ENCODE data around the gene PTPRB.

The PTPRB gene

GRCh38 chr12:70644861-70645260, 7.6 kb upstream of the PTPRB start:
- WGBS (ENCODE audit: insufficient coverage), result 100% methylated on average over 2 of the region's 2 CpGs
- Histone ChIP-seq H3K4me1 (ENCODE audit: control extremely low read depth in 1 of 4, control insufficient read depth in 4 of 4, insufficient read depth in 4 of 4, low read length in 3 of 4) (peaks cover 0 to 16% (median 10%) of the 10 kb centered on the region in 4 experiments), H3K27me3 (replicated peaks in 2 of 5; ENCODE audit: control insufficient read depth in 4 of 5, insufficient read depth in 5 of 5, low read length in 4 of 5) (no peaks in the 10 kb centered on the region), H3K9me3 (ENCODE audit: control extremely low read depth in 1 of 5, control insufficient read depth in 4 of 5, insufficient read depth in 2 of 5, low read depth in 1 of 5, low read length in 4 of 5) (no peaks in the 10 kb centered on the region), H3K4me3 (ENCODE audit: control insufficient read depth in 1 of 7, extremely low read depth in 1 of 7, insufficient read depth in 4 of 7, low read depth in 2 of 7, low read length in 6 of 7) (no peak overlapping the region), H3K36me3 (ENCODE audit: control insufficient read depth in 4 of 4, insufficient read depth in 4 of 4, low read length in 3 of 4) (no peaks in the 10 kb centered on the region), H3K27ac (ENCODE audit: insufficient read depth in 1 of 2, low read depth in 1 of 2, low read length in 2 of 2, poor library complexity in 1 of 2, severe bottlenecking in 2 of 2) (peak overlapping the region in 1 of 2 experiments; percentile 65)
- ChIA-PET CTCF (no interaction called here), POLR2A (no interaction called here)
- no peak for DNase-seq

DNA sequence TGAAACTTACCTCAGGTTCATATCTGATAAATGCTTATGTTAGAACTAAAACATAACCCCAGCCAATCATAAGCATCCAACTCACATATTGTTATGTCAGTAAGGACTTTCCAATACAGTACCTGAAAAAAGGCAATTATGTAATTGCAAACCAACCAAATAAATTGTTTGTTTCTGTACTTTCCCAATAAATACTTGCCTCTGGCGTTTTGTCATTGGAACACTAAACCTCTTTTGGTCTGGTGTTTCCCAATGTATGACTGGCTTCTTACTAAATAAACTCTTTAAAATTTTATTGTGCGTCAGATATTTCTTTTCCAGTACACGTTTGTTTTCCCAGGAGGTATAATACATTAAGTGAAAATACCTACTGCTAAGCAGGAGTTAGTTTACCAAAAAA, 6.7 kb upstream of the PTPRB start:
- Histone ChIP-seq H3K4me1 (ENCODE audit: control extremely low read depth in 1 of 4, control insufficient read depth in 4 of 4, insufficient read depth in 4 of 4, low read length in 3 of 4) (peaks cover 0 to 16% (median 10%) of the 10 kb centered on the region in 4 experiments), H3K27me3 (replicated peaks in 2 of 5; ENCODE audit: control insufficient read depth in 4 of 5, insufficient read depth in 5 of 5, low read length in 4 of 5) (no peaks in the 10 kb centered on the region), H3K36me3 (ENCODE audit: control insufficient read depth in 4 of 4, insufficient read depth in 4 of 4, low read length in 3 of 4) (no peaks in the 10 kb centered on the region), H3K27ac (ENCODE audit: insufficient read depth in 1 of 2, low read depth in 1 of 2, low read length in 2 of 2, poor library complexity in 1 of 2, severe bottlenecking in 2 of 2) (no peak overlapping the region), H3K4me3 (ENCODE audit: control insufficient read depth in 1 of 7, extremely low read depth in 1 of 7, insufficient read depth in 4 of 7, low read depth in 2 of 7, low read length in 6 of 7) (no peak overlapping the region), H3K9me3 (ENCODE audit: control extremely low read depth in 1 of 5, control insufficient read depth in 4 of 5, insufficient read depth in 2 of 5, low read depth in 1 of 5, low read length in 4 of 5) (no peaks in the 10 kb centered on the region)
- no peak for DNase-seq
- POLR2A ChIA-PET, result no interaction called here
- WGBS (ENCODE audit: insufficient coverage), result no CpG with 5 or more reads among the region's 3 CpGs
- CTCF ChIA-PET, result interaction anchor here (1.2 kb wide), 1 partner anchor 76 kb away, joined by 3 read pairs; no protein-coding TSS in a partner anchor

DNA sequence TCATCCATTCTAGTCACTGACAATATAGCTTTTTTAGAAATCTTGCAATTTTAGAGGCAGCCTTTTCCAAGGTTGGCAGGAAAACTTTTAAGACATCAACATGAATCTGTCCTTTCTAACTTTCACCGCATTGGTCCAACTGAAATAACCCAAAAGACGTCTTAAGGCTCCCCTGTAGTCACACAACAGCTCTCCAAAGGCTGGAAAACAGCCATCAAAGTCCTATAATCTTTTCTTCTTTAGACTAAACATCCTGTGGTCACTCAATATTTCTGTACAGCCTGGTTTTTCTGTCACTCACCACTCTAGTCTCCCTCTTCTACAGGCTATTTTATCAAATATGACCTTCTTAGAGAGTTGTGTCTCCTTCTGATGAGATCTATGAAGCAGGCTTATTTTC, 4.5 kb upstream of the PTPRB start:
- WGBS (ENCODE audit: insufficient coverage), result 100% methylated on average over 2 of the region's 2 CpGs
- ChIA-PET CTCF (no interaction called here), POLR2A (no interaction called here)
- peaks cover 0 to 21% (median 10%) of the 10 kb centered on the region in 4 experiments for H3K4me1 ChIP-seq (ENCODE audit: control extremely low read depth in 1 of 4, control insufficient read depth in 4 of 4, insufficient read depth in 4 of 4, low read length in 3 of 4)
- no peak overlapping the region for H3K27ac ChIP-seq (ENCODE audit: insufficient read depth in 1 of 2, low read depth in 1 of 2, low read length in 2 of 2, poor library complexity in 1 of 2, severe bottlenecking in 2 of 2)
- no peak overlapping the region for H3K4me3 ChIP-seq (ENCODE audit: control insufficient read depth in 1 of 7, extremely low read depth in 1 of 7, insufficient read depth in 4 of 7, low read depth in 2 of 7, low read length in 6 of 7)
- no peaks in the 10 kb centered on the region for H3K9me3 ChIP-seq (ENCODE audit: control extremely low read depth in 1 of 5, control insufficient read depth in 4 of 5, insufficient read depth in 2 of 5, low read depth in 1 of 5, low read length in 4 of 5)
- H3K36me3 ChIP-seq (ENCODE audit: control insufficient read depth in 4 of 4, insufficient read depth in 4 of 4, low read length in 3 of 4), result no peaks in the 10 kb centered on the region
- DNase-seq, result no peak
- H3K27me3 ChIP-seq (replicated peaks in 2 of 5; ENCODE audit: control insufficient read depth in 4 of 5, insufficient read depth in 5 of 5, low read length in 4 of 5), result no peaks in the 10 kb centered on the region

- ChIA-PET POLR2A (no interaction called here), CTCF (no interaction called here)
- WGBS (ENCODE audit: insufficient coverage), result 100% methylated on average over 1 of the region's 1 CpG
- no peak overlapping the region for H3K4me3 ChIP-seq (ENCODE audit: control insufficient read depth in 1 of 7, extremely low read depth in 1 of 7, insufficient read depth in 4 of 7, low read depth in 2 of 7, low read length in 6 of 7)
- no peaks in the 10 kb centered on the region for H3K27me3 ChIP-seq (replicated peaks in 2 of 5; ENCODE audit: control insufficient read depth in 4 of 5, insufficient read depth in 5 of 5, low read length in 4 of 5)
- H3K9me3 ChIP-seq (ENCODE audit: control extremely low read depth in 1 of 5, control insufficient read depth in 4 of 5, insufficient read depth in 2 of 5, low read depth in 1 of 5, low read length in 4 of 5), result no peaks in the 10 kb centered on the region
- no peaks in the 10 kb centered on the region for H3K36me3 ChIP-seq (ENCODE audit: control insufficient read depth in 4 of 4, insufficient read depth in 4 of 4, low read length in 3 of 4)
- peaks cover 0 to 15% (median 6%) of the 10 kb centered on the region in 4 experiments for H3K4me1 ChIP-seq (ENCODE audit: control extremely low read depth in 1 of 4, control insufficient read depth in 4 of 4, insufficient read depth in 4 of 4, low read length in 3 of 4)
- no peak overlapping the region for H3K27ac ChIP-seq (ENCODE audit: insufficient read depth in 1 of 2, low read depth in 1 of 2, low read length in 2 of 2, poor library complexity in 1 of 2, severe bottlenecking in 2 of 2)
- DNase-seq, result no peak
Observed at GRCh38 chr12:70640901-70641300, 3.7 kb upstream of the PTPRB start.

DNA sequence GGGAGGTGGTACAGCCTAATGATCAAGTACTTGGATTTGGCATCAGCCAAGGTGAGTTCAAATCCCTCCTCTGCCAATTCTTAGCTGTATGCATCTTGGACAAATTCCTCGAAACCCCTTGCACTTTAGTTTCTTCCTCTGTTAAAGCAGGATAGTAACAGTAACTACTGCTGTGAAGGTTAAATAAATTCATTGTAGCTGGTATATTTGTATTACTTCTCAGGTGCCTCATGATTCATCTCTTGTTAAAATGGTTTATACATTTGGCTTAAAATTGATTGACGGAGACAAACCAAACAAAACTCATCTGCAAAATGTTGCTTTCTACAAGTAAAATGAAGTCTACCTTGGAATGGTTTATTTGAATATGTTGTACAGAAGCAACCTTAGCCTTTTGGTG, 2.3 kb upstream of the PTPRB start:
- no peak overlapping the region for H3K4me3 ChIP-seq (ENCODE audit: control insufficient read depth in 1 of 7, extremely low read depth in 1 of 7, insufficient read depth in 4 of 7, low read depth in 2 of 7, low read length in 6 of 7)
- no peaks in the 10 kb centered on the region for H3K36me3 ChIP-seq (ENCODE audit: control insufficient read depth in 4 of 4, insufficient read depth in 4 of 4, low read length in 3 of 4)
- H3K9me3 ChIP-seq (ENCODE audit: control extremely low read depth in 1 of 5, control insufficient read depth in 4 of 5, insufficient read depth in 2 of 5, low read depth in 1 of 5, low read length in 4 of 5), result no peaks in the 10 kb centered on the region
- no peaks in the 10 kb centered on the region for H3K27me3 ChIP-seq (replicated peaks in 2 of 5; ENCODE audit: control insufficient read depth in 4 of 5, insufficient read depth in 5 of 5, low read length in 4 of 5)
- POLR2A ChIA-PET, result no interaction called here
- H3K27ac ChIP-seq (ENCODE audit: insufficient read depth in 1 of 2, low read depth in 1 of 2, low read length in 2 of 2, poor library complexity in 1 of 2, severe bottlenecking in 2 of 2), result no peak overlapping the region
- CTCF ChIA-PET, result no interaction called here
- H3K4me1 ChIP-seq (ENCODE audit: control extremely low read depth in 1 of 4, control insufficient read depth in 4 of 4, insufficient read depth in 4 of 4, low read length in 3 of 4), result peaks cover 0 to 4% (median 0%) of the 10 kb centered on the region in 4 experiments
- no peak for DNase-seq
- no CpG with 5 or more reads among the region's 2 CpGs for WGBS (ENCODE audit: insufficient coverage)

DNA sequence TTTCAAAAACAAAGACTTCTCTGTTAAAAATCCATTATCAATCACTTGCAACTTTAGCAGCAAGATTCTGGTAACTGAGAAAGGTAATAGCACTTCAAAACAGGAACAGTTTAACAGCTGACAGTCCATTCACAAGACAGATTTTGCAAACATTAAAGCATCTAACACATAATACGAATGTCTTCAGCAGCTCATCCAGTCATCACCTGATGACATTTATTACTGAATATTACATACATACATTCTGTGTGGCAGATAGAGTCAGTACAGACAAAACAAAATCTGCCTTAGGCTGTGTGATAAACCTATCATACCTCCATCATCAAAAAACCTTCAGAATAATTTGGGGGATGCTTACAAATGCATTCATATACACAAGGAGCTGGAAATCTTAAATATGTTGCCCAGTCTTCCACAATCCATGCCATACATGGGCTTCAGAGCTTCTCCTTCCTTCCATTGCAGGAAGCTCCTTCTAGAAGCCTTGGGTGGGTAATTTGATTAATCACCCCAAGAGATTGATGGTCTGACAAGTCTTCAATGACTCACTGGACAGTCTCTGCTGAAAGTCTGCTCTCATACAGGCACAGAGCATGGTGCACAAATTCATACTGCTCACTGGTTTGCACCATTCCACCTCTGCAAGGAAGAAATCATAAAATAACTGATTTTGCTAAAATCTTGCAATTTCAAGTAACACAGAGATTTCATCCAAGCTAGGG, 1.6 kb upstream of the PTPRB start:
- no CpG with 5 or more reads among the region's 1 CpG for WGBS (ENCODE audit: insufficient coverage)
- no peak overlapping the region for H3K27ac ChIP-seq (ENCODE audit: insufficient read depth in 1 of 2, low read depth in 1 of 2, low read length in 2 of 2, poor library complexity in 1 of 2, severe bottlenecking in 2 of 2)

DNA sequence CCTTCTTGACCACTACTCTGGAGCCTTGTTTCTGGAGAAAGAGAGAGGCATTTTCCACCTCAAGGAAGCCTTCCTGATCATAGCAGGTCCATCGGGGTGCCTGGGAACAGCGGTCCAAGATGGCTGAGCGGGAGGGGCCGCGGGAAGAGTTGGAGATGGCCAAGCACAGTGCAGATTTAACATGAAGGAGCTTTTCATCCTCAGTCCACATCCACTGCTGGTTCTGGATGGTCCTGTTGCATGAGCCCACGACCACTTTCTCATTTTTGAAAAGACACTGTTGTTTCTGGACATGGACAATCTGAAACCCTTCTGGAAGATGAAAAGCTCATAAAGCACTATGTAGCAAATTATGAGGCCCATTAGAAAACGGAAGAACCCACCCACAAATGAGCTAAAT, 1.5 kb downstream of the PTPRB start:
- CTCF ChIA-PET, result interaction anchor here (1.3 kb wide), 1 partner anchor 90 kb away, joined by 3 read pairs; no protein-coding TSS in a partner anchor
- DNase-seq, result no peak
- Histone ChIP-seq H3K36me3 (ENCODE audit: control insufficient read depth in 4 of 4, insufficient read depth in 4 of 4, low read length in 3 of 4) (no peaks in the 10 kb centered on the region), H3K27me3 (replicated peaks in 2 of 5; ENCODE audit: control insufficient read depth in 4 of 5, insufficient read depth in 5 of 5, low read length in 4 of 5) (no peaks in the 10 kb centered on the region), H3K4me3 (ENCODE audit: control insufficient read depth in 1 of 7, extremely low read depth in 1 of 7, insufficient read depth in 4 of 7, low read depth in 2 of 7, low read length in 6 of 7) (no peak overlapping the region), H3K9me3 (ENCODE audit: control extremely low read depth in 1 of 5, control insufficient read depth in 4 of 5, insufficient read depth in 2 of 5, low read depth in 1 of 5, low read length in 4 of 5) (no peaks in the 10 kb centered on the region), H3K4me1 (ENCODE audit: control extremely low read depth in 1 of 4, control insufficient read depth in 4 of 4, insufficient read depth in 4 of 4, low read length in 3 of 4) (peaks cover 0 to 4% (median 0%) of the 10 kb centered on the region in 4 experiments), H3K27ac (ENCODE audit: insufficient read depth in 1 of 2, low read depth in 1 of 2, low read length in 2 of 2, poor library complexity in 1 of 2, severe bottlenecking in 2 of 2) (no peak overlapping the region)
- WGBS (ENCODE audit: insufficient coverage), result 100% methylated on average over 6 of the region's 7 CpGs
- POLR2A ChIA-PET, result no interaction called here

More for the DNA sequence above, 1.6 kb upstream of the PTPRB start:
- Histone ChIP-seq H3K9me3 (ENCODE audit: control extremely low read depth in 1 of 5, control insufficient read depth in 4 of 5, insufficient read depth in 2 of 5, low read depth in 1 of 5, low read length in 4 of 5) (no peaks in the 10 kb centered on the region), H3K27me3 (replicated peaks in 2 of 5; ENCODE audit: control insufficient read depth in 4 of 5, insufficient read depth in 5 of 5, low read length in 4 of 5) (no peaks in the 10 kb centered on the region), H3K4me3 (ENCODE audit: control insufficient read depth in 1 of 7, extremely low read depth in 1 of 7, insufficient read depth in 4 of 7, low read depth in 2 of 7, low read length in 6 of 7) (no peak overlapping the region), H3K36me3 (ENCODE audit: control insufficient read depth in 4 of 4, insufficient read depth in 4 of 4, low read length in 3 of 4) (no peaks in the 10 kb centered on the region), H3K4me1 (ENCODE audit: control extremely low read depth in 1 of 4, control insufficient read depth in 4 of 4, insufficient read depth in 4 of 4, low read length in 3 of 4) (peaks cover 0 to 4% (median 0%) of the 10 kb centered on the region in 4 experiments)
- DNase-seq, result peak in 1 of 3 donors; percentile 7
- CTCF ChIA-PET, result interaction anchor here (0.9 kb wide), 1 partner anchor 10 kb away, joined by 3 read pairs; no protein-coding TSS in a partner anchor
- POLR2A ChIA-PET, result no interaction called here

Measured in common myeloid progenitor, CD34-positive (primary cell).